DOHH2 (cell line): ENCODE results near the gene MEF2A.

Source experiments
- CTCF ChIP-seq: fragments of 200-600 bp; sonication (generic); IDR thresholded peaks from one replicate; pipeline ENCODE4 v1.5.1; 2014; ENCODE audit warnings: antibody characterized with exemption, mild to moderate bottlenecking, low read depth, low read length; ENCODE audit not compliant: poor library complexity, severe bottlenecking
- EZH2phosphoT487 ChIP-seq: fragments of 200-600 bp; sonication (generic); IDR thresholded peaks from 2 replicates; pipeline ENCODE4 v1.6.1; 2017; ENCODE audit warnings: borderline replicate concordance, mild to moderate bottlenecking, antibody characterized with exemption, low read length, moderate library complexity, mixed read lengths

- TF ChIP-seq CTCF: no peak
- no peak for TF ChIP-seq EZH2phosphoT487
Observed at GRCh38 chr15:99561476-99562230, 4.1 kb upstream of the MEF2A start.
